Lower leg skin (tissue), 3 donors: ENCODE data around the gene SYT8.

Source experiments
- POLR2A ChIP-seq, 2 donors: fragments of 450-650 bp; IDR thresholded peaks; one replicate each; pipeline ENCODE4 v1.6.1; 2016 to 2017; ENCODE audit warnings: antibody characterized with exemption in 2 of 2, mild to moderate bottlenecking in 1 of 2, moderate library complexity in 1 of 2
- TF ChIP-seq, protein P1 (sequence below), 3 donors: fragments of 450-650 bp; IDR thresholded peaks; one replicate each; pipeline ENCODE4 v1.5.1; 2016; ENCODE audit warnings: antibody characterized with exemption in 3 of 3, mild to moderate bottlenecking in 3 of 3, moderate library complexity in 2 of 3

DNA sequence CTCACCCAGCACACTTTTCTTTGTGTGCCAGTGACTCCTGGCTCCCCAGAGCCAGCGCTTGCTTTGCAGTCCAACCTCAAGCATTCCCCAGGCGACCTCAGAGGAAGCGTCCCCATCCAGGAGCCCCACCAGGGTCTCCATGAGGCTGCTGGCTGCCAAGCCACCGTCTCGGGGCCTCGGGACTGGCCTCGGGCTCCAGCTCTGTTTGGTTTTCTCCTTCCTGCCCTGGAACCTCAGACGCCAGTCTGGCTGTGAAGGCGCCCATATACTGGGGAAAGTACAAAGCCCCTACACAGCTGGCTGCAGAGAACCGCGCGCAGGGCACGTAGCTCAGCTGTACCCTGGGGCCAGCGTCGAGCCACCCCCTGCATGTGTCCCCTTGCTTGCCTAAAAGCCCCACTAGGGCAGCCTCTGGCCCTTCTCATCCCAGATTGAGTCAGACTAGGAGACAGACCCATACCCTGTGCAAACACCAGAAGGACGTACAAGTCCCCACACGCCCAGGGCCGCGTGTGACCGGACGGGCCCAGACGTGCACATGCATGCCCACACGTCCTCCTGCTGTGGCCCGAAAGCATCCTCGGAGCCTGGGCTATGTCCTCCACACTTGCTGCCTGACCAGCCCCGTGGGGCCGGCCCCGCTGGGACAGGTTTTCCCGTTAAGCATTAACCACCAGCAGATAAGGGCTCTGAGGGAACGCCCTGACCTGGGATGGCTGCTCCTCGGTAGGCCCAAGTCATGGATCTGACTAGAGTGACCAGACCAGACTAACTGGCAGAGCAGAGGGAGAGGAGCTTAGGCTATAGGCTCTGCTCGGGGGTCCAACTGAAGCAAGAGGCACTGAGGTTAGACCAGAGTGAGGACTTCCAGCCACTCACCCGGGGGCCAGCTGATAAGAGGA lies 4.2 kb upstream of the SYT8 start:
- TF ChIP-seq, protein P1, sequence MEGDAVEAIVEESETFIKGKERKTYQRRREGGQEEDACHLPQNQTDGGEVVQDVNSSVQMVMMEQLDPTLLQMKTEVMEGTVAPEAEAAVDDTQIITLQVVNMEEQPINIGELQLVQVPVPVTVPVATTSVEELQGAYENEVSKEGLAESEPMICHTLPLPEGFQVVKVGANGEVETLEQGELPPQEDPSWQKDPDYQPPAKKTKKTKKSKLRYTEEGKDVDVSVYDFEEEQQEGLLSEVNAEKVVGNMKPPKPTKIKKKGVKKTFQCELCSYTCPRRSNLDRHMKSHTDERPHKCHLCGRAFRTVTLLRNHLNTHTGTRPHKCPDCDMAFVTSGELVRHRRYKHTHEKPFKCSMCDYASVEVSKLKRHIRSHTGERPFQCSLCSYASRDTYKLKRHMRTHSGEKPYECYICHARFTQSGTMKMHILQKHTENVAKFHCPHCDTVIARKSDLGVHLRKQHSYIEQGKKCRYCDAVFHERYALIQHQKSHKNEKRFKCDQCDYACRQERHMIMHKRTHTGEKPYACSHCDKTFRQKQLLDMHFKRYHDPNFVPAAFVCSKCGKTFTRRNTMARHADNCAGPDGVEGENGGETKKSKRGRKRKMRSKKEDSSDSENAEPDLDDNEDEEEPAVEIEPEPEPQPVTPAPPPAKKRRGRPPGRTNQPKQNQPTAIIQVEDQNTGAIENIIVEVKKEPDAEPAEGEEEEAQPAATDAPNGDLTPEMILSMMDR (IDR thresholded peaks at IDR 0.05), result no peak
- TF ChIP-seq POLR2A (IDR thresholded peaks at IDR 0.05), result no peak
